ENCODE results near the gene DOCK4. TPM values are rescaled to one million over a fixed set of nuclear protein-coding genes. Genes with fewer than 3 reads are reported as not detected.

Gene DOCK4
- total and polyA plus RNA-seq, 4 donors = 2.9 to 94.3 (median 20.0) TPM

- H3K27ac ChIP-seq (ENCODE audit: low read depth in 1 of 2, low read length in 2 of 2) = no peak overlapping the region
- H3K36me3 ChIP-seq (ENCODE audit: control insufficient read depth in 1 of 2, insufficient read depth in 2 of 2, low read length in 1 of 2) = no peaks in the 10 kb centered on the region
- no peaks in the 10 kb centered on the region for H3K9me3 ChIP-seq (ENCODE audit: control insufficient read depth, low read length)
- no peak overlapping the region for H3K4me3 ChIP-seq (ENCODE audit: low read length in 2 of 2)
- intact Hi-C loops (cut with DNase I) = no loop called here
- ATAC-seq (ENCODE audit: low FRiP score) (no peak), DNase-seq (no peak)
- no peaks in the 10 kb centered on the region for H3K27me3 ChIP-seq (ENCODE audit: control insufficient read depth in 1 of 2, insufficient read depth in 2 of 2, low read length in 1 of 2)
- no peaks in the 10 kb centered on the region for H3K4me1 ChIP-seq (ENCODE audit: control insufficient read depth in 1 of 2, insufficient read depth in 2 of 2, low read length in 2 of 2)
These were observed 366.9 kb downstream of the DOCK4 start for GRCh38 chr7:111839261-111839660.

- no peaks in the 10 kb centered on the region for H3K4me1 ChIP-seq (ENCODE audit: control insufficient read depth in 1 of 2, insufficient read depth in 2 of 2, low read length in 2 of 2)
- H3K27ac ChIP-seq (ENCODE audit: low read depth in 1 of 2, low read length in 2 of 2) = no peak overlapping the region
- no peaks in the 10 kb centered on the region for H3K27me3 ChIP-seq (ENCODE audit: control insufficient read depth in 1 of 2, insufficient read depth in 2 of 2, low read length in 1 of 2)
- DNase-seq (no peak), ATAC-seq (ENCODE audit: low FRiP score) (no peak)
- 93 to 97% methylated on average over 1 of the region's 1 CpG for WGBS, 2 donors
- H3K4me3 ChIP-seq (ENCODE audit: low read length in 2 of 2) = no peak overlapping the region
- no peaks in the 10 kb centered on the region for H3K9me3 ChIP-seq (ENCODE audit: control insufficient read depth, low read length)
- H3K36me3 ChIP-seq (ENCODE audit: control insufficient read depth in 1 of 2, insufficient read depth in 2 of 2, low read length in 1 of 2) = no peaks in the 10 kb centered on the region
- intact Hi-C loops (cut with DNase I) = no loop called here
These were observed 369.6 kb downstream of the DOCK4 start for GRCh38 chr7:111836592-111836991.

- no peaks in the 10 kb centered on the region for H3K4me1 ChIP-seq (ENCODE audit: control insufficient read depth in 1 of 2, insufficient read depth in 2 of 2, low read length in 2 of 2)
- no peaks in the 10 kb centered on the region for H3K27me3 ChIP-seq (ENCODE audit: control insufficient read depth in 1 of 2, insufficient read depth in 2 of 2, low read length in 1 of 2)
- no peak for DNase-seq
- H3K27ac ChIP-seq (ENCODE audit: low read depth in 1 of 2, low read length in 2 of 2) = no peak overlapping the region
- no peak overlapping the region for H3K4me3 ChIP-seq (ENCODE audit: low read length in 2 of 2)
- H3K36me3 ChIP-seq (ENCODE audit: control insufficient read depth in 1 of 2, insufficient read depth in 2 of 2, low read length in 1 of 2) = no peaks in the 10 kb centered on the region
- intact Hi-C loops (cut with DNase I) = no loop called here
- no peak for ATAC-seq (ENCODE audit: low FRiP score)
- H3K9me3 ChIP-seq (ENCODE audit: control insufficient read depth, low read length) = no peaks in the 10 kb centered on the region
These were observed 371.1 kb downstream of the DOCK4 start for GRCh38 chr7:111835066-111835465.

GRCh38 chr7:111834367-111834766, 371.8 kb downstream of the DOCK4 start:
- ATAC-seq (ENCODE audit: low FRiP score) = no peak
- Histone ChIP-seq H3K4me1 (ENCODE audit: control insufficient read depth in 1 of 2, insufficient read depth in 2 of 2, low read length in 2 of 2) (no peaks in the 10 kb centered on the region), H3K9me3 (ENCODE audit: control insufficient read depth, low read length) (no peaks in the 10 kb centered on the region), H3K27ac (ENCODE audit: low read depth in 1 of 2, low read length in 2 of 2) (no peak overlapping the region), H3K4me3 (ENCODE audit: low read length in 2 of 2) (no peak overlapping the region), H3K36me3 (ENCODE audit: control insufficient read depth in 1 of 2, insufficient read depth in 2 of 2, low read length in 1 of 2) (no peaks in the 10 kb centered on the region), H3K27me3 (ENCODE audit: control insufficient read depth in 1 of 2, insufficient read depth in 2 of 2, low read length in 1 of 2) (no peaks in the 10 kb centered on the region)
- 78 to 88% methylated on average over 2 of the region's 2 CpGs for WGBS, 2 donors
- intact Hi-C loops (cut with DNase I) = no loop called here
- no peak for DNase-seq

GRCh38 chr7:111833466-111833865, 372.7 kb downstream of the DOCK4 start:
- Histone ChIP-seq H3K27me3 (ENCODE audit: control insufficient read depth in 1 of 2, insufficient read depth in 2 of 2, low read length in 1 of 2) (no peaks in the 10 kb centered on the region), H3K27ac (ENCODE audit: low read depth in 1 of 2, low read length in 2 of 2) (no peak overlapping the region), H3K36me3 (ENCODE audit: control insufficient read depth in 1 of 2, insufficient read depth in 2 of 2, low read length in 1 of 2) (no peaks in the 10 kb centered on the region), H3K4me1 (ENCODE audit: control insufficient read depth in 1 of 2, insufficient read depth in 2 of 2, low read length in 2 of 2) (no peaks in the 10 kb centered on the region), H3K4me3 (ENCODE audit: low read length in 2 of 2) (no peak overlapping the region), H3K9me3 (ENCODE audit: control insufficient read depth, low read length) (no peaks in the 10 kb centered on the region)
- ATAC-seq (ENCODE audit: low FRiP score) (no peak), DNase-seq (no peak)
- intact Hi-C loops (cut with DNase I) = no loop called here

- Histone ChIP-seq H3K9me3 (ENCODE audit: control insufficient read depth, low read length) (no peaks in the 10 kb centered on the region), H3K4me1 (ENCODE audit: control insufficient read depth in 1 of 2, insufficient read depth in 2 of 2, low read length in 2 of 2) (no peaks in the 10 kb centered on the region), H3K36me3 (ENCODE audit: control insufficient read depth in 1 of 2, insufficient read depth in 2 of 2, low read length in 1 of 2) (no peaks in the 10 kb centered on the region), H3K4me3 (ENCODE audit: low read length in 2 of 2) (no peak overlapping the region), H3K27ac (ENCODE audit: low read depth in 1 of 2, low read length in 2 of 2) (no peak overlapping the region), H3K27me3 (ENCODE audit: control insufficient read depth in 1 of 2, insufficient read depth in 2 of 2, low read length in 1 of 2) (no peaks in the 10 kb centered on the region)
- intact Hi-C loops (cut with DNase I) = no loop called here
- no peak for ATAC-seq (ENCODE audit: low FRiP score)
- DNase-seq = no peak
- WGBS, 2 donors = 94 to 96% methylated on average over 5 of the region's 5 CpGs
These were observed 374.0 kb downstream of the DOCK4 start for GRCh38 chr7:111832174-111832573.

- WGBS, 2 donors = 95 to 100% methylated on average over 2 of the region's 2 CpGs
- no peak for DNase-seq
These were observed 377.0 kb downstream of the DOCK4 start for GRCh38 chr7:111829221-111829620.

GRCh38 chr7:111827863-111828504, 378.2 kb downstream of the DOCK4 start:
- H3K4me3 ChIP-seq (ENCODE audit: low read length in 2 of 2) = no peak overlapping the region
- no peaks in the 10 kb centered on the region for H3K9me3 ChIP-seq (ENCODE audit: control insufficient read depth, low read length)
- no peaks in the 10 kb centered on the region for H3K27me3 ChIP-seq (ENCODE audit: control insufficient read depth in 1 of 2, insufficient read depth in 2 of 2, low read length in 1 of 2)
- intact Hi-C loops (cut with DNase I) = no loop called here
- WGBS, 2 donors = 80 to 96% methylated on average over 1 of the region's 1 CpG
- no peak for DNase-seq
- H3K36me3 ChIP-seq (ENCODE audit: control insufficient read depth in 1 of 2, insufficient read depth in 2 of 2, low read length in 1 of 2) = no peaks in the 10 kb centered on the region
- no peak for ATAC-seq (ENCODE audit: low FRiP score)
- H3K27ac ChIP-seq (ENCODE audit: low read depth in 1 of 2, low read length in 2 of 2) = no peak overlapping the region
- H3K4me1 ChIP-seq (ENCODE audit: control insufficient read depth in 1 of 2, insufficient read depth in 2 of 2, low read length in 2 of 2) = peaks cover 0 to 2% of the 10 kb centered on the region in 2 donors

More at GRCh38 chr7:111829221-111829620, 377.0 kb downstream of the DOCK4 start:
- no peak for ATAC-seq (ENCODE audit: low FRiP score)
- intact Hi-C loops (cut with DNase I) = no loop called here
- Histone ChIP-seq H3K27me3 (ENCODE audit: control insufficient read depth in 1 of 2, insufficient read depth in 2 of 2, low read length in 1 of 2) (no peaks in the 10 kb centered on the region), H3K36me3 (ENCODE audit: control insufficient read depth in 1 of 2, insufficient read depth in 2 of 2, low read length in 1 of 2) (no peaks in the 10 kb centered on the region), H3K4me3 (ENCODE audit: low read length in 2 of 2) (no peak overlapping the region), H3K9me3 (ENCODE audit: control insufficient read depth, low read length) (no peaks in the 10 kb centered on the region), H3K4me1 (ENCODE audit: control insufficient read depth in 1 of 2, insufficient read depth in 2 of 2, low read length in 2 of 2) (no peaks in the 10 kb centered on the region), H3K27ac (ENCODE audit: low read depth in 1 of 2, low read length in 2 of 2) (no peak overlapping the region)

GRCh38 chr7:111825046-111825445, 381.2 kb downstream of the DOCK4 start:
- Histone ChIP-seq H3K4me1 (ENCODE audit: control insufficient read depth in 1 of 2, insufficient read depth in 2 of 2, low read length in 2 of 2) (peaks cover 0 to 2% of the 10 kb centered on the region in 2 donors), H3K27me3 (ENCODE audit: control insufficient read depth in 1 of 2, insufficient read depth in 2 of 2, low read length in 1 of 2) (no peaks in the 10 kb centered on the region), H3K36me3 (ENCODE audit: control insufficient read depth in 1 of 2, insufficient read depth in 2 of 2, low read length in 1 of 2) (peaks cover 0 to 2% of the 10 kb centered on the region in 2 donors), H3K27ac (ENCODE audit: low read depth in 1 of 2, low read length in 2 of 2) (no peak overlapping the region), H3K9me3 (ENCODE audit: control insufficient read depth, low read length) (no peaks in the 10 kb centered on the region), H3K4me3 (ENCODE audit: low read length in 2 of 2) (no peak overlapping the region)
- DNase-seq (no peak), ATAC-seq (ENCODE audit: low FRiP score) (no peak)
- WGBS, 2 donors = 93 to 97% methylated on average over 2 of the region's 2 CpGs
- intact Hi-C loops (cut with DNase I) = no loop called here
